Left lung (tissue), 10 donors: Measurements from ENCODE around the gene SSPN. TPM values are rescaled to one million over a fixed set of nuclear protein-coding genes. Genes with fewer than 3 reads are reported as not detected.

Experiments used
- ATAC-seq: fragments of 200-7000 bp; cut with Tn5 transposase; one replicate; pipeline ENCODE4 v1.9.1; 2020; ENCODE audit warnings: moderate library complexity
- DNase-seq, 4 donors: peaks; one replicate each; pipeline ENCODE4 v3.0.0-alpha.2; 2013 to 2020
- H3K27ac ChIP-seq, 2 donors: fragments of 200-600 bp; sonication (generic) in 1 of 2; one replicate each; pipeline versions ENCODE4 v1.5.0 to v1.8.0; 2020 to 2021
- H3K27me3 ChIP-seq, 2 donors: fragments of 200-600 bp; sonication (generic) in 1 of 2; one replicate each; pipeline versions ENCODE4 v1.5.0 to v1.8.0; 2020 to 2021
- H3K36me3 ChIP-seq, 2 donors: fragments of 200-600 bp; sonication (generic) in 1 of 2; one replicate each; pipeline versions ENCODE4 v1.5.0 to v1.8.0; 2020 to 2021
- H3K4me1 ChIP-seq, 2 donors: fragments of 200-600 bp; one replicate each; pipeline ENCODE4 v1.8.0; 2021
- H3K4me3 ChIP-seq, 2 donors: fragments of 200-600 bp; sonication (generic) in 1 of 2; one replicate each; pipeline versions ENCODE4 v1.5.0 to v1.8.0; 2020 to 2021; ENCODE audit warnings: mild to moderate bottlenecking in 1 of 2
- H3K9me3 ChIP-seq, 2 donors: fragments of 200-600 bp; sonication (generic) in 1 of 2; one replicate each; pipeline versions ENCODE4 v1.5.0 to v1.8.0; 2020 to 2021
- intact Hi-C, 2 donors: fragments of 100-400 bp; cut with DNase I; formaldehyde crosslinking; loops; one replicate each; pipeline versions ENCODE4 v1.11.2 to v1.14.2; 2022
- polyA plus RNA-seq, 6 donors: library from polyadenylated mRNA; unstranded; fragments of 120-200 nt; gene quantifications; one replicate each; pipeline ENCODE4 v1.2.1, GENCODE V29; 2013; ENCODE audit not compliant: insufficient read length in 6 of 6
- total RNA-seq, 2 donors: library from RNA; stranded (reverse); fragmentation: NEBNext Ultra II Directional; extraction: Animal tissue kit (Norgen Biotek cat#: 25700); gene quantifications; one replicate each; pipeline ENCODE4 v1.2.1, GENCODE V29; 2021
- TF ChIP-seq, protein P1 (sequence below), 2 donors: fragments of 200-600 bp; sonication (generic) in 1 of 2; IDR thresholded peaks; one replicate each; pipeline versions ENCODE4 v1.5.0 to v1.8.0; 2021; ENCODE audit warnings: antibody characterized with exemption in 2 of 2
- donor health status: DM: no; HTN: yes; CAD: no.
- donor health status: DM: no; HTN: no; CAD: no.

Gene SSPN
- total and polyA plus RNA-seq, 8 donors = 6.9 to 18.6 (median 14.7) TPM

DNA sequence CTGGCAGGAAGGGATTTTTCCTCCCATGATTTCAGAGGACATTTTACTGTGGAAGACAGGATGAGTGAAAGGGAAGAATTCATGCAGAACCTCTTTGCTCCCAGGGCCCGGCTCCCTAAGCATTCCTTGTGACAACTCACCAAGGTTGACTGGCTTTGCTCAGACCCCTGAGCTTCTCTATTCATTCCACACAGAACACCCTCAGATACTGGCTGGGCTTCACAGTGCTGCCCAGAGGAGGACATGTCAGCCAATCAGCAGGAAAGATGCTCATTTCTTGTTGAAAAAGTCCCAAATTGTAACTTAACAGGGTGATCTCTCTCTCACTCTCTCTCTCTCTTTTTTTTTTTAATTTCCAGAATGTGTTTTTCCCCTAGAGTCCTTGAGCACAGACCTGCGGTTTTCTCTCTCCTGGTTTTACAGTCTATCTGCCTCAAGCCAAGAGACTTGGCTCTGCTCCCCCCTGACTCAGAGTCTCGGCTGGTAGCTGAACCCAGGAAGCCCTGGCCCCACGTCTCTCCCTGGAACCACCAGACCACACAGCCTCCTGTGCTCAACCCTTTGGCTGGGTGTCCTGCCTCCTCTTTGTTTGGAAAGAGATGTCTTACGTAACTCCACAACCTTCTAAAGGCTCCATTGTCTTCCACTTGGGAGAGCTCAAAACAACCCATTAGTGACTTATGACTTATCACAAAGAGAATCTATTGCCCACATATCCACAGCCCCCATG lies 43.9 kb downstream of the SSPN start:
- ATAC-seq = peak; percentile 83
- H3K27ac ChIP-seq = no peak overlapping the region
- no peaks in the 10 kb centered on the region for H3K4me1 ChIP-seq
- H3K27me3 ChIP-seq = peaks cover 0 to 11% of the 10 kb centered on the region in 2 donors
- H3K36me3 ChIP-seq = no peaks in the 10 kb centered on the region
- intact Hi-C loops = no loop called here
- TF ChIP-seq, protein P1, sequence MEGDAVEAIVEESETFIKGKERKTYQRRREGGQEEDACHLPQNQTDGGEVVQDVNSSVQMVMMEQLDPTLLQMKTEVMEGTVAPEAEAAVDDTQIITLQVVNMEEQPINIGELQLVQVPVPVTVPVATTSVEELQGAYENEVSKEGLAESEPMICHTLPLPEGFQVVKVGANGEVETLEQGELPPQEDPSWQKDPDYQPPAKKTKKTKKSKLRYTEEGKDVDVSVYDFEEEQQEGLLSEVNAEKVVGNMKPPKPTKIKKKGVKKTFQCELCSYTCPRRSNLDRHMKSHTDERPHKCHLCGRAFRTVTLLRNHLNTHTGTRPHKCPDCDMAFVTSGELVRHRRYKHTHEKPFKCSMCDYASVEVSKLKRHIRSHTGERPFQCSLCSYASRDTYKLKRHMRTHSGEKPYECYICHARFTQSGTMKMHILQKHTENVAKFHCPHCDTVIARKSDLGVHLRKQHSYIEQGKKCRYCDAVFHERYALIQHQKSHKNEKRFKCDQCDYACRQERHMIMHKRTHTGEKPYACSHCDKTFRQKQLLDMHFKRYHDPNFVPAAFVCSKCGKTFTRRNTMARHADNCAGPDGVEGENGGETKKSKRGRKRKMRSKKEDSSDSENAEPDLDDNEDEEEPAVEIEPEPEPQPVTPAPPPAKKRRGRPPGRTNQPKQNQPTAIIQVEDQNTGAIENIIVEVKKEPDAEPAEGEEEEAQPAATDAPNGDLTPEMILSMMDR (IDR thresholded peaks at IDR 0.05) = no peak
- H3K9me3 ChIP-seq = no peaks in the 10 kb centered on the region
- no peak overlapping the region for H3K4me3 ChIP-seq
- peak in 2 of 4 donors; percentile 40 to 72 for DNase-seq

DNA sequence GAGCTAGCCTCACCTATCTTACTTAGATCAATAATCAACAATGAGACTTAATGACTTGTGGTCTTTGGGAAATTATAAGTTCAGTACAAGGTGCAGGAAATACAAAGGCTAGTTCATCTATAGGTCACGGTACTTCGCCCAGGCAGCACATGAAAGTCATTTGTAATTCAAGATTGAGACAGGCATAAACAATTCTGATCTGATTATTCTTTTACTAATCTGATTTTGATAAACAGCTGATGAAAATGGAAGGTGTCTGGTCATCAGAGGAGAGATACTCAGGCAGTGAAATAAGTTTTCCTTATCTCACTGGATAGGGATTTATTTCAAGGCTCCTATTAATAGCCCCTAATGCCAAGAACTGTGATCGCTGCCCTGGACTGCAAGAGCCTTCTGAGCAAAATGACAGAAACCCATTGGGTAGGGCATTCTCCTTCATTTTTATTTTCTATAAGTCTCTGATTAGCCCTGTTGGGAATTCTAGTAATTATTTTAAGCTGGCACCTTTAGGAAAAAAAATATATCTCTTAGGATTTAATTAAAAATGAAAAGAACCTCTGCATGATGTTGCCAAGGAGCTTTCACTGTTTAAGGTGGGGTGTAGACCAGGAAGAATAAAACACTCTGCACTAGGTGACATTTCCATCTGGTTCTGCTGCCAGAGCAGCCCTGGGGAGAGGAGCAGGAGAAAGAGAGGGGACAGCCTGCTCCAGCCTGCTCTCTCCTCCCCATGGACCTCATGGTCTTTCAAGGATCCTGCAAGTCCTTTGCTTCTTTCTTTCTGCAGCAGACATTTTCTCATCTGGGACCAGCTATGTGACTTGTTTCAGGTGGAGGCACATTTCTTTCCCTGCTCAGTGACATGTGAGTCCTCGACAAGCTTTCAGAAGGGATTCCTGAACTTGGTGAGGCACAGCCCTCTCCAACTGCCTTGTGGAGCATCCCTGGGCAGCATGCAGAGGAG lies 44.8 kb downstream of the SSPN start:
- Histone ChIP-seq H3K4me1 (no peaks in the 10 kb centered on the region), H3K27ac (no peak overlapping the region), H3K9me3 (no peaks in the 10 kb centered on the region), H3K4me3 (no peak overlapping the region), H3K36me3 (no peaks in the 10 kb centered on the region), H3K27me3 (peaks cover 0 to 11% of the 10 kb centered on the region in 2 donors)
- no peak for ATAC-seq
- DNase-seq = no peak
- TF ChIP-seq, protein P1 (IDR thresholded peaks at IDR 0.05) = no peak
- intact Hi-C loops = no loop called here

DNA sequence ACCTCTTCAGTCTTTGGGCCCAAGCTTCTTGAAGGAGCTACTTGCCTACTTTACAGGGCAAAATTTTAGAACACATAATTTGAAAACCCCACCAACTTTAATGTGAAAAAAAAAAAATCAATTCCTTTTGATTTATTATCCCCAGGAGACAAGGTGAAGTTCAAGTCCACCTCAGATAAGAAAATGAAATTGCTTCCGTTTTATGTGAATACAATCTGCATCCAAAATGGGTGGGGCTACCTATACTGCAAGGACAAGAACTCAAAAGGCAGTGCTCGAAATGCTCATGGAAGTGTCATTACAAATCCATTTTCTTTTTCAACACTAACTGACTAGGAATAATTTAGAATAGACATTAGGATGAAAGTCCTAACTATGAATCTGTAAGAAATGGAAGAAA lies 45.7 kb downstream of the SSPN start:
- Histone ChIP-seq H3K36me3 (no peaks in the 10 kb centered on the region), H3K4me3 (no peak overlapping the region), H3K27me3 (peaks cover 0 to 11% of the 10 kb centered on the region in 2 donors), H3K9me3 (no peaks in the 10 kb centered on the region), H3K27ac (no peak overlapping the region), H3K4me1 (no peaks in the 10 kb centered on the region)
- ATAC-seq (no peak), DNase-seq (no peak)
- TF ChIP-seq, protein P1 (IDR thresholded peaks at IDR 0.05) = no peak
- intact Hi-C loops = no loop called here

DNA sequence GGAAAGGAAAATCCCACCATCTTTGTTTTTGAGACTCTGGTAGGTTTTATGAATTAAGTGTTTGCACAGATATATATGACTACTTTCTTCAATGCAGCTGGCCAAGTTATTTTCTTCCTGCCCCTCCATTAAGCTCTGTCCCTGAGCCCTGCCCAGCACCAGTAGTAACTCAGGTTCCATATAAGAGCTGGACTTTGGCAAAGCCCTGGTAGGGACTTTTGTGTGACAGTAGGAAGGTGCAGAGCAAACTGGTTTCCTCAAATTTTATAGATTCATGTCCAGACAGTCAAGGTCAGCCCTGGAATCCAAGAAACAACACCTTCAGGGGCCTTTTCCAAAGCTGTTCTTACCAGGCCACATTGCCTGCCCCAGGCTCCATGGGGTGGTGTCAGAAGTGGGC lies 47.3 kb downstream of the SSPN start:
- no peaks in the 10 kb centered on the region for H3K4me1 ChIP-seq
- TF ChIP-seq, protein P1 (IDR thresholded peaks at IDR 0.05) = no peak
- H3K9me3 ChIP-seq = no peaks in the 10 kb centered on the region
- DNase-seq (no peak), ATAC-seq (no peak)
- H3K36me3 ChIP-seq = no peaks in the 10 kb centered on the region
- H3K27ac ChIP-seq = no peak overlapping the region
- intact Hi-C loops = no loop called here
- no peak overlapping the region for H3K4me3 ChIP-seq
- peaks cover 0 to 11% of the 10 kb centered on the region in 2 donors for H3K27me3 ChIP-seq

DNA sequence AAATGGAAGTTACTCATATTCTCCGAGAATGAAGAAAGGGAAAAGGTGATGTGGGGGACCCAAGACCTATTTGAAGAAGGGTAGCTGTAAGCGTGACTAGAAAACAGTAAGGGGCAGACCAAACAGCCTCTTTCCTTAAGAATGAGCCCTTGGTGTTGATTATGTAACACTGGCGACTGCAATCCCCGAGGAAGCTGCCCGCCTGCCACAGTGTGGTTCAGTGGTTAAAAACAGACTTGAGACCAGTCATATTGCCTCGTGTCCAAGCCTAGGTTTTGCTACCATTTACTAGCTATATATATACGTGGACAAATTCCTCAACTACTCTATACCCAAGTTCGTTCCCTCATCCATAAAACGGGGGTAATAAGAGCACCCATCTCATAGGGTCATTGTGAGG lies 49.1 kb downstream of the SSPN start:
- H3K4me1 ChIP-seq = no peaks in the 10 kb centered on the region
- peaks cover 0 to 1% of the 10 kb centered on the region in 2 donors for H3K9me3 ChIP-seq
- H3K27me3 ChIP-seq = no peaks in the 10 kb centered on the region
- ATAC-seq = no peak
- intact Hi-C loops = no loop called here
- TF ChIP-seq, protein P1 (IDR thresholded peaks at IDR 0.05) = no peak
- no peak for DNase-seq
- H3K36me3 ChIP-seq = no peaks in the 10 kb centered on the region
- H3K4me3 ChIP-seq = no peak overlapping the region
- no peak overlapping the region for H3K27ac ChIP-seq
